PC-3 (cell line): ENCODE results near the gene OR13C5.

Experiments used
- EZH2 ChIP-seq: fragments of 300-600 bp; sonication (generic); IDR thresholded peaks from one replicate; pipeline ENCODE4 v1.6.1; 2017; ENCODE audit warnings: antibody characterized with exemption, mild to moderate bottlenecking, low read length; ENCODE audit not compliant: unreplicated experiment
- TF ChIP-seq, protein P1 (sequence below): fragments of 300-600 bp; sonication (generic); conservative IDR thresholded peaks from 2 replicates; pipeline ENCODE4 v1.5.1; 2017; ENCODE audit warnings: antibody characterized with exemption, low read depth, mild to moderate bottlenecking, low read length

DNA sequence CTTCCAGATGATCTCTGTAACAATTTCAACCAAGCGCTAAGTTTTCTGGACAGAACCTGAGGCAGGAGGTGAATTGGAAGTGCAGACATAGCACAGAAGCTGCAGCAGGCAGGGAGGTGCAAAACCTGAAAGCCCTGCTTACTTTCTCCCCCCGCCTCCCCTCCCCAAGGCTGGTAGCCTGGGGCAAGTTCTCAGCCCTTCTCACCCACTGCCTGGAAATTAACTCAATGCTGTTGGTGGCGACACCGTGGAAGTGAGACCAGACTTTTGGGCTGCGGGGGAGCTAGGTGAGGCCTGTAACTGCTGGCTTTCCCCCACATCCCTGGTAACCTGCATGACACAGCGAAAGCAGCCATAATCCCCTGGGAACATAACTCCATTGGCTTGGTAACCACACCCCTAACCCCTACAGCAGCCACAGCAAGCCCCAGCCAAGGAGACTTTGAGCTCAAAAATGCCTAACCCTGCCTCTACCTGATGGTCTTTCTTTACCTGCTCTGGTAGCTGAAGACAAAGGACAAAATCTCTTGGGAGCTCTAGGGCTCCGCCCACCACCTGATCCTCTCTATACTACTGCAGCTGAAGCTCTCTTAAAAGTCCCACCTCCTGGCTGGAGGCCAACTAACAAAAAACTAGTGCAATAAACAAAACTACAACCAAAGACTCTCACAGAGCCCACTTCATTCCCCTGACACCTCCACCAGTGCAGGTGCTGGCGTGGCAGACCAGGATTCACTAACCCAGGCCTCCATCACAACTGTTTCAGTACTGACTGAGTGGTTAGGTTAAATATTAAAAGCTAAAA is 42.2 kb downstream of the OR13C5 start:
- TF ChIP-seq, protein P1, sequence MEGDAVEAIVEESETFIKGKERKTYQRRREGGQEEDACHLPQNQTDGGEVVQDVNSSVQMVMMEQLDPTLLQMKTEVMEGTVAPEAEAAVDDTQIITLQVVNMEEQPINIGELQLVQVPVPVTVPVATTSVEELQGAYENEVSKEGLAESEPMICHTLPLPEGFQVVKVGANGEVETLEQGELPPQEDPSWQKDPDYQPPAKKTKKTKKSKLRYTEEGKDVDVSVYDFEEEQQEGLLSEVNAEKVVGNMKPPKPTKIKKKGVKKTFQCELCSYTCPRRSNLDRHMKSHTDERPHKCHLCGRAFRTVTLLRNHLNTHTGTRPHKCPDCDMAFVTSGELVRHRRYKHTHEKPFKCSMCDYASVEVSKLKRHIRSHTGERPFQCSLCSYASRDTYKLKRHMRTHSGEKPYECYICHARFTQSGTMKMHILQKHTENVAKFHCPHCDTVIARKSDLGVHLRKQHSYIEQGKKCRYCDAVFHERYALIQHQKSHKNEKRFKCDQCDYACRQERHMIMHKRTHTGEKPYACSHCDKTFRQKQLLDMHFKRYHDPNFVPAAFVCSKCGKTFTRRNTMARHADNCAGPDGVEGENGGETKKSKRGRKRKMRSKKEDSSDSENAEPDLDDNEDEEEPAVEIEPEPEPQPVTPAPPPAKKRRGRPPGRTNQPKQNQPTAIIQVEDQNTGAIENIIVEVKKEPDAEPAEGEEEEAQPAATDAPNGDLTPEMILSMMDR: no peak
- no peak for TF ChIP-seq EZH2
